Loucy (cell line): Measurements from ENCODE around the gene ZFYVE27.

Source experiments
- H2AFZ ChIP-seq: fragments of 200-600 bp; sonication (generic); 2 replicates; pipeline ENCODE4 v1.6.0; 2016; ENCODE audit warnings: antibody characterized with exemption, mild to moderate bottlenecking, low read length, moderate library complexity
- H3F3A ChIP-seq: fragments of 200-600 bp; 2 replicates; pipeline ENCODE4 v1.6.0; 2016; ENCODE audit warnings: antibody characterized with exemption, low read depth, mild to moderate bottlenecking
- H3K27me3 ChIP-seq: fragments of 200-600 bp; sonication (generic); 2 replicates; pipeline ENCODE4 v1.6.1; 2014; ENCODE audit warnings: low read length, mild to moderate bottlenecking; ENCODE audit not compliant: insufficient read depth, poor library complexity, severe bottlenecking
- H3K36me3 ChIP-seq: fragments of 200-600 bp; sonication (generic); 2 replicates; pipeline ENCODE4 v1.6.1; 2016; ENCODE audit warnings: low read length; ENCODE audit not compliant: insufficient read depth
- H3K4me1 ChIP-seq: fragments of 200-600 bp; sonication (generic); 2 replicates; pipeline ENCODE4 v1.5.1; 2014; ENCODE audit warnings: low read length, mild to moderate bottlenecking; ENCODE audit not compliant: insufficient read depth, poor library complexity, severe bottlenecking
- H3K4me2 ChIP-seq: fragments of 200-600 bp; sonication (generic); 2 replicates; pipeline ENCODE4 v1.6.0; 2014; ENCODE audit warnings: antibody characterized with exemption, low read length, low read depth, mild to moderate bottlenecking; ENCODE audit not compliant: poor library complexity, severe bottlenecking
- H3K4me3 ChIP-seq: fragments of 200-600 bp; sonication (generic); 2 replicates; pipeline ENCODE4 v1.5.1; 2014; ENCODE audit warnings: low read length, mild to moderate bottlenecking, mixed read lengths; ENCODE audit not compliant: poor library complexity, severe bottlenecking
- H3K79me2 ChIP-seq: fragments of 200-600 bp; sonication (generic); 2 replicates; pipeline ENCODE4 v1.6.1; 2014; ENCODE audit warnings: low read length; ENCODE audit not compliant: insufficient read depth
- H3K9ac ChIP-seq: fragments of 200-600 bp; sonication (generic); 2 replicates; pipeline ENCODE4 v1.6.0; 2014; ENCODE audit warnings: mild to moderate bottlenecking, low read depth, low read length, moderate library complexity; ENCODE audit not compliant: poor library complexity, severe bottlenecking
- H3K9me2 ChIP-seq: fragments of 200-600 bp; sonication (generic); replicated peaks from 2 replicates; pipeline ENCODE4 v1.6.1; 2016; ENCODE audit warnings: low read depth, low read length, mixed read lengths
- H3K9me3 ChIP-seq: fragments of 200-600 bp; sonication (generic); 2 replicates; pipeline ENCODE4 v1.6.1; 2014; ENCODE audit warnings: mild to moderate bottlenecking, antibody characterized with exemption, low read length, low read depth; ENCODE audit not compliant: insufficient read depth
- H4K20me1 ChIP-seq: fragments of 200-600 bp; sonication (generic); 2 replicates; pipeline ENCODE4 v1.6.0; 2014; ENCODE audit warnings: antibody characterized with exemption, low read length, mild to moderate bottlenecking; ENCODE audit not compliant: insufficient read depth, poor library complexity, severe bottlenecking
- EZH2phosphoT487 ChIP-seq: fragments of 200-600 bp; IDR thresholded peaks from 2 replicates; pipeline ENCODE4 v1.6.1; 2018; ENCODE audit warnings: antibody characterized with exemption, mild to moderate bottlenecking, moderate library complexity, borderline replicate concordance
- TF ChIP-seq, protein P1 (sequence below): fragments of 200-600 bp; sonication (generic); conservative IDR thresholded peaks from 2 replicates; pipeline ENCODE4 v1.5.1; 2014; ENCODE audit warnings: mild to moderate bottlenecking, antibody characterized with exemption, low read length

Gene ZFYVE27

DNA sequence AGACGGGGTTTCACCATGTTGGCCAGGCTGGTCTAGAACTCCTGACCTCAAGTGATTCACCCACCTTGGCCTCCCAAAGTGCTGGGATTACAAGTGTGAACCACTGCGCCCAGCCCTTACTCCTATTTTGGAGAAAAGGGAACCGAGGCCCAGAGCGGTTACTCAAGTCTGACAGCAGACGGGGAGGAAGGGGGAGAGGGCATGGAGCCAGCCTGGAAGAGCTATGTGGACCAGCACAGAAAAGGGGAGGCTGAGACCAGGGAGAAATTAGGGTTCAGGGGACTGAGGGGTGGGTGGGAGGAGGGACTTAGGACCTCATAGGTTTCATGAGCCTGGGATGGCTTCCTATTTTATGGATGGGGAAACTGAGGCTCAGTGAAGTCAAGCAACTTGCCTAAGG lies 33.3 kb downstream of the ZFYVE27 start:
- TF ChIP-seq, protein P1, sequence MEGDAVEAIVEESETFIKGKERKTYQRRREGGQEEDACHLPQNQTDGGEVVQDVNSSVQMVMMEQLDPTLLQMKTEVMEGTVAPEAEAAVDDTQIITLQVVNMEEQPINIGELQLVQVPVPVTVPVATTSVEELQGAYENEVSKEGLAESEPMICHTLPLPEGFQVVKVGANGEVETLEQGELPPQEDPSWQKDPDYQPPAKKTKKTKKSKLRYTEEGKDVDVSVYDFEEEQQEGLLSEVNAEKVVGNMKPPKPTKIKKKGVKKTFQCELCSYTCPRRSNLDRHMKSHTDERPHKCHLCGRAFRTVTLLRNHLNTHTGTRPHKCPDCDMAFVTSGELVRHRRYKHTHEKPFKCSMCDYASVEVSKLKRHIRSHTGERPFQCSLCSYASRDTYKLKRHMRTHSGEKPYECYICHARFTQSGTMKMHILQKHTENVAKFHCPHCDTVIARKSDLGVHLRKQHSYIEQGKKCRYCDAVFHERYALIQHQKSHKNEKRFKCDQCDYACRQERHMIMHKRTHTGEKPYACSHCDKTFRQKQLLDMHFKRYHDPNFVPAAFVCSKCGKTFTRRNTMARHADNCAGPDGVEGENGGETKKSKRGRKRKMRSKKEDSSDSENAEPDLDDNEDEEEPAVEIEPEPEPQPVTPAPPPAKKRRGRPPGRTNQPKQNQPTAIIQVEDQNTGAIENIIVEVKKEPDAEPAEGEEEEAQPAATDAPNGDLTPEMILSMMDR = no peak
- TF ChIP-seq EZH2phosphoT487 = no peak
- Histone ChIP-seq H3K9me3 (no peaks in the 10 kb centered on the region), H3K4me1 (peaks cover 22% of the 10 kb centered on the region), H3K9me2 (no peaks in the 10 kb centered on the region), H3K36me3 (no peaks in the 10 kb centered on the region), H4K20me1 (no peaks in the 10 kb centered on the region), H3K79me2 (no peaks in the 10 kb centered on the region), H3K27me3 (no peaks in the 10 kb centered on the region), H3K9ac (no peak overlapping the region), H3K4me3 (no peak overlapping the region), H2AFZ (no peak overlapping the region), H3K4me2 (no peak overlapping the region), H3F3A (no peaks in the 10 kb centered on the region)

DNA sequence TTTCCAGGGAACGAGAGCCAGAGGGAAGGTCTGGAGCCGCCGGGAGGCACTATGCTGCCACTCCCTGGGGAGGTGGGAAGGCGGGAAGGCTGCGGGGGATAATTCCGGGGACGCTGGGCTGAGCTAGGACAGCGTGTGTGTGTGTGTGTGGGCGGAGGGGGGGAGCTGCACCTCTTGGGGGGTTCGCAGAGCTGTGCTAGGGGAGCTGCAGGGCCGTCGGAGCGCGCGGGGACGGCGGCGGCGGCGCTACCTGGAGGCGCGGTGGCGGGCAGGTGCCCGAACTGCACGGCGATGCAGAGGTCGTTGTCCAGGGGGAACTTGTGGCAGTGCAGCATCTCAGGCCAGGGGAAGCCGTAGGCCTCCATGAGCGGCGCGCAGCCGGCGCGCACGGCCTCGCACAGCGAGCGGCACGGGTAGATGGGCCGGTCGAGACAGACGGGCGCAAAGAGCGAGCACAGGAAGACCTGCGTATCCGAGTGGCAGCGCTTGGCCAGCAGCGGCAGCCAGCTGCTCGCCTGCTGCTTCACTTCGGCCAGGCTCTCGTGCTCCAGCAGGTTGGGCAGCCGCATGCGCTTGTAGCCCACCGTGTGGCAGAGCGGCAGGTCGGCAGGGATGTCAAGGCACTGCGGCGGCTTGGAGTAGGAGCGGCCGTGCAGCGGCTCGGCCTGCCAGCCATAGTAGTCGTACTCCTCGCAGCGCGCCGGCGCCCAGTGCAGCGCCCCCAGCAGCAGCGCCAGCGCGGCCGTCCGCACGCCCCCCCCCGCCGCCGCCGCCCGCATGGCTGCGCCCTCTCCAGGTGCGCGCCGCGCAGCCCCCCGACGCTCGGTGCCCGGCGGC lies 34.3 kb downstream of the ZFYVE27 start:
- H3K4me3 ChIP-seq = no peak overlapping the region
- no peaks in the 10 kb centered on the region for H3K9me2 ChIP-seq
- H3K9me3 ChIP-seq = no peaks in the 10 kb centered on the region
- no peaks in the 10 kb centered on the region for H3K36me3 ChIP-seq
- H4K20me1 ChIP-seq = no peaks in the 10 kb centered on the region
- H2AFZ ChIP-seq = no peak overlapping the region
- no peaks in the 10 kb centered on the region for H3K79me2 ChIP-seq
- TF ChIP-seq, protein P1 = no peak
- TF ChIP-seq EZH2phosphoT487 = no peak
- no peaks in the 10 kb centered on the region for H3F3A ChIP-seq
- no peaks in the 10 kb centered on the region for H3K27me3 ChIP-seq
- no peak overlapping the region for H3K4me2 ChIP-seq
- H3K4me1 ChIP-seq = peaks cover 22% of the 10 kb centered on the region
- no peak overlapping the region for H3K9ac ChIP-seq

DNA sequence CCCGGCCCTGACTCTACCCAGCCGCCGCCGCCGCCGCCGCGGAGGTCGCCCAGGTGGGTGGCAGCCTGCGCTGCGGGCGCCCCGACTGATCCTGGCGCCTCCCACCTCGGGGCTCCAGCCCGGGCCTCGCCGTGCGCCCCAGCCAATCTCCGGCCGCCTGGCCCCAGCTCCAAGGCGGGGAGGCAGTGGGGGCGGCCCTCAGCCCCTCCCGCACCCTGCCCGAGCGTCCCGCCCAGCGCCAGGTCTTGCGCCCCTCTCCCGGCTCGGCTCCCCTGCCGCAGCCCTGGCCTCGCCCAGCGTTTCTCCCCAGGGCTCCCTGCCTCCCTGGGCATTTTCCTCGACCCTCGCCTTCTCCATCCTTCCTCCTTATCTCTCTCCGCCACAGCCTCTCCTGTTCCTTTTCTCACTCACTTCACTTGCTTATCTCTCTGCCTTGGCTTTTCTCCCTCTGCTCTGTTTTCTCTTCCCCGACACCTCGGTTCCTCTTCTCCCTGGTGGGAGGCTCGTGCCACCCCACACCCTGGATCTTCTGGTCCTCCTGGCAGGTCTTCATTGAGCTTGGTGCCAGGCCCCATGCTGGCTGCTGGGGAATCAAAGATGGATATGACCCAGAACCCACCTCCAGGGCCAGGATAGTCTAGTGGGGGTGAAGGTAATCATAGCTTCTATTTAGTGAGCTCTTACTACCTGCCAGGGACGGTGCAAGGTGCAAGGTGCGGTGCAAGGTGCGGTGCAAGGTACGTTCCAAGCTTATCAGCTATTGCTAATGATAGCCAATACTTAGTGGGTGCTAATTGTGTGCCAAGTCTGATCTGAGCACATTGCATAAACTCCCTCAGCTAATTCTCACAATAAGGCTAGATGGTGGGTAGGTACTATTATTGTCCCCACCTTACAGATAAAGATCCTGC lies 35.2 kb downstream of the ZFYVE27 start, which contains the start of gene SFRP5:
Gene SFRP5 (minus strand): TSS at position 87 of the 911 bp plus-strand sequence. CDS start 166 bp downstream, outside the sequence.
- Histone ChIP-seq H3K9me2 (no peaks in the 10 kb centered on the region), H3K4me2 (no peak within 1 kb of the TSS), H3K36me3 (no peaks in the 10 kb centered on the region), H4K20me1 (no peaks in the 10 kb centered on the region), H3K4me1 (peaks cover 22% of the 10 kb centered on the region), H3K79me2 (no peaks in the 10 kb centered on the region), H3K4me3 (no peak within 1 kb of the TSS), H3K9ac (no peak within 1 kb of the TSS), H2AFZ (no peak within 1 kb of the TSS), H3K9me3 (no peaks in the 10 kb centered on the region), H3F3A (no peaks in the 10 kb centered on the region), H3K27me3 (no peaks in the 10 kb centered on the region)
- TF ChIP-seq, protein P1 = no peak
- TF ChIP-seq EZH2phosphoT487 = no peak
